HL-60/S4 (cell line): ENCODE measurements around the gene CD4.
"Not testable (repeated sequence)": the region's sequence is repeated elsewhere in the genome, so short reads cannot be mapped to it uniquely, and the experiment has no call there.

Experiments used
- in situ Hi-C: fragments of 300-500 bp; cut with MboI; formaldehyde crosslinking; loops from 2 replicates; pipeline ENCODE4 v1.14.3; 2022; ENCODE audit warnings: low sequenced_read_pairs

Gene CD4

GRCh38 chr12:6863033-6863432 lies 73.7 kb downstream of the CD4 start:
- in situ Hi-C loops = no loop called here

DNA sequence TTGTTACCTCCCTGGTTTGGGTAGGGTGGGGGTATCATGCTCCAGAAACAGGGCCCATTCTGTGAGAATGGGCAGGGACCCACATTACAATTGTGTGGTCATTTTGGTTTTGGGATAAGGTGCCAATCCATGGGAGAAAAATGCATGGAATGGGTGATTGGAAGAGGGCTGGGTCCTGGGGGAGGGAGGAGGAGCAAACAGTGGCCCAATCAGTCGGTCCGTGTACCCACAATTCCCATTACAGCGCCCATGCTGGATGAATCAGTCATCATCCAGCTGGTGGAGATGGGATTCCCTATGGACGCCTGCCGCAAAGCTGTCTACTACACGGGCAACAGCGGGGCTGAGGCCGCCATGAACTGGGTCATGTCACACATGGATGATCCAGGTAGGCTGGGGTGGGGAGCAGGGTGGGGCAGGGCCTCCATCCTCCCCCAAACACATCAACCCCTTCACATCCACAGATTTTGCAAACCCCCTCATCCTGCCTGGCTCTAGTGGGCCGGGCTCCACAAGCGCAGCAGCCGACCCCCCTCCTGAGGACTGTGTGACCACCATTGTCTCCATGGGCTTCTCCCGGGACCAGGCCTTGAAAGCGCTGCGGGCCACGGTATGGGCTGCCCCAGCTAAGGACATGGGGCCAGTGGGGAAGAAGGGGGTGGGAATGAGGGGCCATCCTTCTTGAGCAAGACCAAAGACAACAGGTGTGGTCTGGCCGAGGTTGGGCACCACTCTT lies 74.4 kb downstream of the CD4 start:
- in situ Hi-C loops = no loop called here

DNA sequence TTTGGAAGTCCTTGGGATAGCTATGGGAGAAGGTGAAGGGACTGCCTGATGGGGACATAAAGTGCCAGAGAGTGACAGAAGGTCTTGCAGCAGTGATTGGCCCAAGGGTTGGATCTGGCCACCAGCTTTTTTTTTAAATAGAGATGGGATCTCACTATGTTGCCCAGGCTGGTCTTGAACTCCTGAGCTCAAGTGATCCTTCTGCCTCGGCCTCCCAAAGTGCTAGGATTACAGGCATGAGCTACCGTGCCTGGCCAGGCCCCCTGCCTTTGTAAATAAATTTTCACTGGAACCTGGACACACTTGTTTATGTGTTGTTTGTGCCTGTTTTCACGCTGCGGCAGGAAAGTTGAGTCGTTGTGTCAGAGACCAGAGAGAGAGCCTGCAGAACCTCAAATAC lies 76.0 kb downstream of the CD4 start:
- in situ Hi-C loops = not testable (repeated sequence)

GRCh38 chr12:6866163-6866919 lies 77.0 kb downstream of the CD4 start:
- in situ Hi-C loops = no loop called here

DNA sequence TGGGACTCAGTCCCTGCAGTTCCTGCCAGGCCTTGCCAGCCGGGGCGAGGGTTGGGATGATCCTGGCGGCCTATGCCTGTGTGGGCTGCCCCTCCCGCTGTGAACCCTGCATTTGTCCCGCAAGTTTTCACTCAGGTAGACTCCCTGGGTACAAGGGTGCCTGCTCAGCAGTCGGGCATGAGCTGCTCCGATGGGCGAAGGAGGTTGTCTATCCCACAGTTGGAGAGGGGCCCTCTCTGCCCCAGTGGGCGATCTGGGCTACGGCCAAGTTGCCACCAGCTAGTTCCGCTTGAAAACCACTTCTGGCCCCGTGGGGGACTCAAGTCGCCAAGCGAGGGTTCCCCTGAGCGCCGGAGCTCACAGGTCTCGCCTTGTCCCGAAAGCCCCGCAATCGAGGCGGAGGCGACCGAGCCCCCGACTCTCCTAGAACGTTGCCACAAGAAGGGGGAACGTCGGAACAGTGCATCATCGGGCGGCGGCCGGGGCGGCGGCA lies 77.6 kb downstream of the CD4 start:
- in situ Hi-C loops = no loop called here

GRCh38 chr12:6867413-6868210 lies 78.3 kb downstream of the CD4 start, which contains the start of gene TPI1:
TSS of gene TPI1 (plus strand) at chr12:6867531. CDS start at chr12:6867567, 36 bp downstream.
- in situ Hi-C loops = no loop called here

DNA sequence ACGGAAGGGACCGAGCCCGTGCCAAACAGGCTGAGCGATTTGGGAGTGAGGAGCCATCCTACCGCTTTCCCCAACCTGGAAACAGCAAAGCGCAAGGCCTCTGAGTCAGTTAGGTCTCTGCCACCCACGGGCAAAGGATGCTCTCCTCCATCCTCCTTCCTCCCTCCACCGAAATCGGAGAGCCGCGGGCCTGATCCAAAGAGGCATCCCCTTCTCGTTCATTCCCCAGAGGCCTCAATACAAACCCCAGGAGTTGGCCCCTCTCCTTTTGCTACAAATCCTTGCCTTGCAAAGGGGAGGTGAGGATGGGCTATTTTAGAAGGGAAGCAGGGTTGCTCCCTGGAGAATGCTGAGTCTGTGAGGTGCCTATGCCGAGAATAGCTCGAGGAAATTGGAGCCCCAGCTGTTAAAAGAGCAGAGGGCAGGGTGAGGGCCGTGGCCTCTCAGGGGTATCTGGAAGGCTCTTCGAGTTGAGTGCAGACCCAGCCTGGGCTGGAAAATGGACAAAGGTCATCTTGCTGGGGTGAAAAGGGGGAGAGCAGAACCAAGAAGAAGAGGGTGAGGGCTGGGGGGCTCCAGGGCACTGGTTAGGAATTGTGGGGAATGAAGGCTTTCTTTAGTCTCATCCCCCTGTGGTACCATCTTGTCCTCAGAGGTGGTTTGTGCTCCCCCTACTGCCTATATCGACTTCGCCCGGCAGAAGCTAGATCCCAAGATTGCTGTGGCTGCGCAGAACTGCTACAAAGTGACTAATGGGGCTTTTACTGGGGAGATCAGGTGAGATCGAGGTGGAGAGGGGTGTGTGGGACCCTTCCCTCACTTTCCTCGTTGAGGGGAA lies 79.1 kb downstream of the CD4 start:
- in situ Hi-C loops = no loop called here

DNA sequence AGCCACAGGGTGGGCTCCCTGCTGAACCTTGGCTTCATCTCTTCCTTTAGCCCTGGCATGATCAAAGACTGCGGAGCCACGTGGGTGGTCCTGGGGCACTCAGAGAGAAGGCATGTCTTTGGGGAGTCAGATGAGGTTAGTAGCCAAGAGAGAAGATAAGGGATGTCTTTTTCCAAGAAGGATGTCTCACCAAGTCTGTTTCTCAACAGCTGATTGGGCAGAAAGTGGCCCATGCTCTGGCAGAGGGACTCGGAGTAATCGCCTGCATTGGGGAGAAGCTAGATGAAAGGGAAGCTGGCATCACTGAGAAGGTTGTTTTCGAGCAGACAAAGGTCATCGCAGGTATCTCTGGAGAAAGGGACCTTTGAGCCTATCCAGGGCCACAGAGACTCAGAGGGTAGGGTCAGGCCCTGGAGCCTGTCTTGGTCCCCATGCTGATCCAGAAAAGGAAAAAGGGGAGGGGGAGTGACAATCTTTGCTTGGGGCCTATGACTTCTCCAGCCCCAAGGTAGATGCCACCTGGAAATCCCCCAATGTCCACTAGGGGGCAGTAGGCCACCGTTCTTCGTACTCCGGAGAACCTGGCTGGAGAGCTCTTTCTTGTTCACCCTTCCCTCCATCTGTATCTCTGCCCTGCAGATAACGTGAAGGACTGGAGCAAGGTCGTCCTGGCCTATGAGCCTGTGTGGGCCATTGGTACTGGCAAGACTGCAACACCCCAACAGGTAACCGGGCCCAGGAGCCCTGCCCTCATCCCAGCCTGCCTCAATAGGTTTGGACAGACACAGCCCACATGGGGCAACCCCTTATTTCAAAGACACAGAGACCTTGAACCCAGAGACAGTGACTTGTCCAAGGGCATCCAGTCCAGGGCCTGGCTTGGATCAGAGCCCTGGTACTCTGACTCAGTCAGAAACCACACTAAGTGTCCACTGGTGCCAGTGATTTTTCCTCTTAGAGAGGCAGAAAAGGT lies 80.0 kb downstream of the CD4 start:
- in situ Hi-C loops = no loop called here

DNA sequence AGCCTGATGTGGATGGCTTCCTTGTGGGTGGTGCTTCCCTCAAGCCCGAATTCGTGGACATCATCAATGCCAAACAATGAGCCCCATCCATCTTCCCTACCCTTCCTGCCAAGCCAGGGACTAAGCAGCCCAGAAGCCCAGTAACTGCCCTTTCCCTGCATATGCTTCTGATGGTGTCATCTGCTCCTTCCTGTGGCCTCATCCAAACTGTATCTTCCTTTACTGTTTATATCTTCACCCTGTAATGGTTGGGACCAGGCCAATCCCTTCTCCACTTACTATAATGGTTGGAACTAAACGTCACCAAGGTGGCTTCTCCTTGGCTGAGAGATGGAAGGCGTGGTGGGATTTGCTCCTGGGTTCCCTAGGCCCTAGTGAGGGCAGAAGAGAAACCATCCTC lies 81.0 kb downstream of the CD4 start:
- in situ Hi-C loops = not testable (repeated sequence)
